Measurements from ENCODE around the gene SLC22A5.

SLC22A5 gene

GRCh38 chr5:132354381-132355139 lies 14.9 kb upstream of the SLC22A5 start:
- Histone ChIP-seq H3K27me3 (ENCODE audit: low read depth) (no peaks in the 10 kb centered on the region), H3K4me1 (no peaks in the 10 kb centered on the region), H3K36me3 (replicated peaks) (no peaks in the 10 kb centered on the region), H3K4me3 (no peak overlapping the region), H3K9me3 (no peaks in the 10 kb centered on the region)
- in situ Hi-C loops (cut with MboI; ENCODE audit: low sequenced_read_pairs), result no loop called here
- no peak for DNase-seq (ENCODE audit: low spot score in 2 of 2)

DNA sequence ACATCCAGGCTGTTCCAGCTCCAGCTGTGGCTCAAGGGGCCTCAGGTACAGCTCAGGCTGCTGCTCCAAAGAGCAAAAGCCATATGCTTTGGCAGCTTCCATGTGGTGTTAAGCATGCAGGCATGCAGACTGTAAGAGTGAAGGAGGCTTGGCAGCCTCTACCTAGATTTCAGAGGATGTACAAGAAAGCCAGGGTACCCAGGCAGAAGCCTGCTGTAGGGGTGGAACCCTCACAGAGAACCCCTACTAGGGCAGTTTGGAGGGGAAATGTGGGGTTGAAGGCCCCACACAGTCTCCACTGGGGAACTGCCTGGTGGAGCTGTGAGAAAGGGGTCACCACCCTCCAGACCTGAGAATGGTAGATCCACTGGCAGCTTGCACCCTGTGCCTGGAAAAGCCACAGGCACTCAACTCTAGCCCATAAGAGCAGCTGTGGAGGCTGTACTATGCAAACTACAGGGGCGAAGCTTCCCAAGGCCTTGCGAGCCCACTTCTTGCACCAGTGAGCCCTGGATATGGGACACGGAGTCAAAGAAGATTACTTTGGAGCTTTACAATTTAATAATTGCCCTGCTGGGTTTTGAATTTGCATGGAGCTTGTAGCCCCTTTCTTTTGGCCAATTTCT lies 14.3 kb upstream of the SLC22A5 start:
- in situ Hi-C loops (cut with MboI; ENCODE audit: low sequenced_read_pairs), result no loop called here
- H3K9me3 ChIP-seq, result no peaks in the 10 kb centered on the region
- no peaks in the 10 kb centered on the region for H3K27me3 ChIP-seq (ENCODE audit: low read depth)
- no peak overlapping the region for H3K4me3 ChIP-seq
- H3K36me3 ChIP-seq (replicated peaks), result no peaks in the 10 kb centered on the region
- DNase-seq (ENCODE audit: low spot score in 2 of 2), result no peak
- H3K4me1 ChIP-seq, result no peaks in the 10 kb centered on the region

- Histone ChIP-seq H3K4me3 (no peak overlapping the region), H3K9me3 (no peaks in the 10 kb centered on the region), H3K27me3 (ENCODE audit: low read depth) (no peaks in the 10 kb centered on the region), H3K36me3 (replicated peaks) (no peaks in the 10 kb centered on the region), H3K4me1 (0 out of 2 replicates have a peak, but pooled peaks cover 4% of the 10 kb centered on the region)
- DNase-seq (ENCODE audit: low spot score in 2 of 2), result no peak
- in situ Hi-C loops (cut with MboI; ENCODE audit: low sequenced_read_pairs), result no loop called here
These were observed 10.7 kb upstream of the SLC22A5 start for GRCh38 chr5:132358775-132359174.

GRCh38 chr5:132362086-132362485 lies 7.4 kb upstream of the SLC22A5 start:
- Histone ChIP-seq H3K9me3 (no peaks in the 10 kb centered on the region), H3K36me3 (replicated peaks) (no peaks in the 10 kb centered on the region), H3K4me3 (no peak overlapping the region), H3K27me3 (ENCODE audit: low read depth) (no peaks in the 10 kb centered on the region), H3K4me1 (0 out of 2 replicates have a peak, but pooled peaks cover 4% of the 10 kb centered on the region)
- in situ Hi-C loops (cut with MboI; ENCODE audit: low sequenced_read_pairs), result no loop called here
- DNase-seq (ENCODE audit: low spot score in 2 of 2), result no peak

GRCh38 chr5:132363431-132364112 lies 5.9 kb upstream of the SLC22A5 start:
- Histone ChIP-seq H3K4me3 (no peak overlapping the region), H3K9me3 (no peaks in the 10 kb centered on the region), H3K27me3 (ENCODE audit: low read depth) (no peaks in the 10 kb centered on the region), H3K4me1 (peaks cover 11% of the 10 kb centered on the region; the same call in 1 of the 2 replicates), H3K36me3 (replicated peaks) (no peaks in the 10 kb centered on the region)
- in situ Hi-C loops (cut with MboI; ENCODE audit: low sequenced_read_pairs), result no loop called here
- DNase-seq (ENCODE audit: low spot score in 2 of 2), result no peak

GRCh38 chr5:132364319-132364718 lies 5.2 kb upstream of the SLC22A5 start:
- no peak overlapping the region for H3K4me3 ChIP-seq
- H3K36me3 ChIP-seq (replicated peaks), result no peaks in the 10 kb centered on the region
- DNase-seq (ENCODE audit: low spot score in 2 of 2), result no peak
- no peaks in the 10 kb centered on the region for H3K27me3 ChIP-seq (ENCODE audit: low read depth)
- in situ Hi-C loops (cut with MboI; ENCODE audit: low sequenced_read_pairs), result no loop called here
- peaks cover 11% of the 10 kb centered on the region; the same call in 1 of the 2 replicates for H3K4me1 ChIP-seq
- no peaks in the 10 kb centered on the region for H3K9me3 ChIP-seq

- Histone ChIP-seq H3K4me3 (no peak overlapping the region), H3K9me3 (no peaks in the 10 kb centered on the region), H3K4me1 (peaks cover 11% of the 10 kb centered on the region; the same call in 1 of the 2 replicates), H3K27me3 (ENCODE audit: low read depth) (no peaks in the 10 kb centered on the region), H3K36me3 (replicated peaks) (no peaks in the 10 kb centered on the region)
- DNase-seq (ENCODE audit: low spot score in 2 of 2), result no peak
- in situ Hi-C loops (cut with MboI; ENCODE audit: low sequenced_read_pairs), result no loop called here
These were observed 4.3 kb upstream of the SLC22A5 start for GRCh38 chr5:132365213-132365612.

- in situ Hi-C loops (cut with MboI; ENCODE audit: low sequenced_read_pairs), result no loop called here
- DNase-seq (ENCODE audit: low spot score in 2 of 2), result no peak
- no peak overlapping the region for H3K4me3 ChIP-seq
- no peaks in the 10 kb centered on the region for H3K27me3 ChIP-seq (ENCODE audit: low read depth)
- peaks cover 23% of the 10 kb centered on the region for H3K4me1 ChIP-seq
- no peaks in the 10 kb centered on the region for H3K36me3 ChIP-seq (replicated peaks)
- no peaks in the 10 kb centered on the region for H3K9me3 ChIP-seq
These were observed 1.3 kb upstream of the SLC22A5 start for GRCh38 chr5:132368186-132368585.

GRCh38 chr5:132369007-132369473 lies 470 bp upstream of the SLC22A5 start:
- in situ Hi-C loops (cut with MboI; ENCODE audit: low sequenced_read_pairs), result no loop called here
- Histone ChIP-seq H3K36me3 (replicated peaks) (no peaks in the 10 kb centered on the region), H3K4me1 (peaks cover 23% of the 10 kb centered on the region), H3K9me3 (no peaks in the 10 kb centered on the region), H3K27me3 (ENCODE audit: low read depth) (no peaks in the 10 kb centered on the region), H3K4me3 (peak overlapping the region; percentile 52)
- peak in 1 of 2 experiments; percentile 51 for DNase-seq (ENCODE audit: low spot score in 2 of 2)

DNA sequence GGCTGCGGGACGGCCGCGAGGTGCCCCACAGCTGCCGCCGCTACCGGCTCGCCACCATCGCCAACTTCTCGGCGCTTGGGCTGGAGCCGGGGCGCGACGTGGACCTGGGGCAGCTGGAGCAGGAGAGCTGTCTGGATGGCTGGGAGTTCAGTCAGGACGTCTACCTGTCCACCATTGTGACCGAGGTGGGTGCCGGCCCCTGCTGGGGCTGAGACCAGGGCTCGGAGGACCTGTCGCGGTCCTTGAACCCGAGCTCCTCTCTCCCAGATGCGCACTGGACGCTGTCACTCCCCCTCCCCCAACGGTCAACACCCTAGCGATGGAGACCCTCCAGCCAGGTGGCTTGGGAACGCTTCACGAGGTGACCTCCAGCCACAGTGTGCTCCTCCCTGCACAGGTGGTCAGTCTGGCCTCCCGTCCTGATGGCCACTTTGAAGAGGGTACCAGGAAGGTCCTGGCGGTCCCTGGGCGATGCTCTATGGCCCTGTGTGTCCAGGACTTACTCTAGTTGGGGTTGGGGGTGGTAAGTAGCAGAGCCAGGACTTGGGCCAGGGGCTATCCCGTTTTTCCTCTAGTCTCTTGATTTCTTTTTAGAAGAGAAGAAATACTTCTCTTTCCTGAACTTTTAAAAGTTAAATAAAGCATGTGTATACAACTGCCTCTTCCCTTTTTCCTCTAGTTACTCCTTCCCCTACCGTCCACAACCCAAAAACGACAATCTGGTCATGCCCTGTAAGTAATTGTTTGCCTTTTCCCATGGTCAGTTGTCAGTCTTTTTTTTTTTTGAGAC lies 866 bp downstream of the SLC22A5 start:
- H3K4me3 ChIP-seq, result peak overlapping the region; percentile 52
- in situ Hi-C loops (cut with MboI; ENCODE audit: low sequenced_read_pairs), result no loop called here

GRCh38 chr5:132370971-132371602 lies 1.6 kb downstream of the SLC22A5 start:
- H3K4me3 ChIP-seq, result peak overlapping the region; percentile 52
- H3K27me3 ChIP-seq (ENCODE audit: low read depth), result no peaks in the 10 kb centered on the region
- no peak for DNase-seq (ENCODE audit: low spot score in 2 of 2)
- no peaks in the 10 kb centered on the region for H3K9me3 ChIP-seq
- no peaks in the 10 kb centered on the region for H3K36me3 ChIP-seq (replicated peaks)
- H3K4me1 ChIP-seq, result peaks cover 23% of the 10 kb centered on the region
- in situ Hi-C loops (cut with MboI; ENCODE audit: low sequenced_read_pairs), result no loop called here

More for the DNA sequence above, 866 bp downstream of the SLC22A5 start:
- Histone ChIP-seq H3K27me3 (ENCODE audit: low read depth) (no peaks in the 10 kb centered on the region), H3K4me1 (peaks cover 23% of the 10 kb centered on the region), H3K9me3 (no peaks in the 10 kb centered on the region), H3K36me3 (replicated peaks) (no peaks in the 10 kb centered on the region)
- peak in 1 of 2 experiments; percentile 25 for DNase-seq (ENCODE audit: low spot score in 2 of 2)

GRCh38 chr5:132371603-132371994 lies 2.1 kb downstream of the SLC22A5 start:
- Histone ChIP-seq H3K9me3 (no peaks in the 10 kb centered on the region), H3K4me1 (peaks cover 23% of the 10 kb centered on the region), H3K36me3 (replicated peaks) (no peaks in the 10 kb centered on the region), H3K4me3 (peak overlapping the region; percentile 52; the same call in 1 of the 2 replicates), H3K27me3 (ENCODE audit: low read depth) (no peaks in the 10 kb centered on the region)
- in situ Hi-C loops (cut with MboI; ENCODE audit: low sequenced_read_pairs), result no loop called here
- no peak for DNase-seq (ENCODE audit: low spot score in 2 of 2)

DNA sequence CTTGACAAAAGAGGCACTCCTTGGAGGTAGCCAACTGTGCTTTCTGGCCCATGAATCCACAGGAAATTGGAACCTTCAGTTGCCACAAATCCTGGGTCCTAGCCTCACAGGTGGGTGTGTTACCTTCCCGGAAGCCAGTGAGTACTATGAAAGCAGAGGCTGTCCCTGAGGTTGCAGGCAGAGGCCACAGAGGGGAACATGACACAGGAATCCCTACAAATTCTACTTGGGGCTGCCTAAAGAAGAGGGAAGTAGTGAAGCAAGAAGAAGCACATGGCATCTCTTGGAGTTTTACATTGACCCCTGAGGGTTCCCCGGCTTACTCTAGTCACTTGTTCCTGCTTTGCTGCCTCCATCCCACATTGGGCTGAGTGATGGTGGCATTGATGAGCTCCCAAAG lies 2.6 kb downstream of the SLC22A5 start:
- no peak for DNase-seq (ENCODE audit: low spot score in 2 of 2)
- Histone ChIP-seq H3K36me3 (replicated peaks) (no peaks in the 10 kb centered on the region), H3K4me3 (no peak overlapping the region), H3K4me1 (peaks cover 23% of the 10 kb centered on the region), H3K27me3 (ENCODE audit: low read depth) (no peaks in the 10 kb centered on the region), H3K9me3 (no peaks in the 10 kb centered on the region)
- in situ Hi-C loops (cut with MboI; ENCODE audit: low sequenced_read_pairs), result no loop called here
